Tibial artery (tissue), 4 donors: ENCODE measurements around the gene STK11IP.

Source experiments
- DNase-seq, 2 donors: peaks; one replicate each; pipeline ENCODE4 v3.0.0-alpha.2; 2019
- H3K27ac ChIP-seq, 2 donors: fragments of 200-600 bp; sonication (generic) in 1 of 2; 1 replicate in 1 of 2; 2 replicates in 1 of 2; pipeline ENCODE4 v1.5.1; 2018 to 2019; ENCODE audit warnings: mild to moderate bottlenecking in 1 of 2
- H3K27me3 ChIP-seq, 2 donors: fragments of 200-600 bp; sonication (generic) in 1 of 2; one replicate each; pipeline versions ENCODE4 v1.5.1 to v1.6.0; 2016 to 2019
- H3K36me3 ChIP-seq, 3 donors: fragments of 200-600 bp; sonication (generic) in 2 of 3; one replicate each; pipeline ENCODE4 v1.5.1; 2016 to 2019; ENCODE audit warnings: mild to moderate bottlenecking in 2 of 3
- H3K4me1 ChIP-seq, 4 donors: fragments of 200-600 bp; sonication (generic) in 2 of 4; 1 replicate in 3 of 4; 2 replicates in 1 of 4; pipeline ENCODE4 v1.5.1; 2016 to 2019
- H3K4me3 ChIP-seq, 2 donors: fragments of 200-600 bp; sonication (generic) in 1 of 2; 1 replicate in 1 of 2; 2 replicates in 1 of 2; pipeline ENCODE4 v1.5.1; 2018 to 2019; ENCODE audit warnings: mild to moderate bottlenecking in 2 of 2
- H3K9me3 ChIP-seq, 3 donors: fragments of 200-600 bp; sonication (generic) in 1 of 3; one replicate each; pipeline ENCODE4 v1.5.1; 2016 to 2019
- intact Hi-C: fragments of 100-400 bp; cut with DNase I; formaldehyde crosslinking; loops from one replicate; pipeline ENCODE4 v1.15.0; 2023; ENCODE audit warnings: low total_unique reads
- TF ChIP-seq, protein P1 (sequence below), 2 experiments: fragments of 200-600 bp in 1 of 2; fragments of 450-650 bp in 1 of 2; IDR thresholded peaks; one replicate each; pipeline ENCODE4 v1.5.1; 2017 to 2019; ENCODE audit warnings: antibody characterized with exemption in 2 of 2, mild to moderate bottlenecking in 1 of 2, moderate library complexity in 1 of 2

STK11IP gene

DNA sequence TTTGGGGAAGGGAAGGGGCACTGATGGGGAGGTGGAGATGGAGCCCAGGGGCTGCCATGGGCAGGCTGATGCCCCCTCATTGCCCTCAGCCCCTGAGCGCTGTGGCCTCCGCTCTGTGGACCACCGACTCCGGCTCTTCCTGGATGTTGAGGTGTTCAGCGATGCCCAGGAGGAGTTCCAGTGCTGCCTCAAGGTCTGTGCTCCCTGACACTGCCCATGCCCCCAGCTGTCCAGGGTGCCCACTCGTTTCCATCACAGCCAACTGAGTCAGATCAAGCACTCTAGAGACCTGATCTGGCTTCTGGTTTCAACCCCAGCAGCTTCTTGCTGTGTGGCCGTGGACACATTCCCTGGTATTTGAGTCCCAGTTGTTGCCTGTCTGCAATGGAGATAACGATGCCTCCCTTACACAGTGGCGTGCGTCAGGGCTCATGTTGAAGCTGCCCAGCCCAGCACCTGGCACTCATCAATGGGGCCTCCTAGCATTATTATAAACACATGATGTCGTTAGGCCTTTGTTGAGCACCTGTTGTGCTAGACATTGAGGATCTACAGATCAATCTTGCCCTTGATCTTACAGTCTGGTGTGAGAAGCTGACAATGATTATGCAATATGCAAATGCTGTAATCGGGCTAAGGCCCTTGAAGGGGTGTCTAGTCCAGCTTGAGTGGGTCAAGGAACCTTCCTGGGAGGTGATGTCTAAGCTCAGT lies 14.4 kb downstream of the STK11IP start:
- intact Hi-C loops, result no loop called here
- no peak for DNase-seq
- H3K4me1 ChIP-seq, result no peaks in the 10 kb centered on the region
- H3K4me3 ChIP-seq, result no peak overlapping the region
- TF ChIP-seq, protein P1, sequence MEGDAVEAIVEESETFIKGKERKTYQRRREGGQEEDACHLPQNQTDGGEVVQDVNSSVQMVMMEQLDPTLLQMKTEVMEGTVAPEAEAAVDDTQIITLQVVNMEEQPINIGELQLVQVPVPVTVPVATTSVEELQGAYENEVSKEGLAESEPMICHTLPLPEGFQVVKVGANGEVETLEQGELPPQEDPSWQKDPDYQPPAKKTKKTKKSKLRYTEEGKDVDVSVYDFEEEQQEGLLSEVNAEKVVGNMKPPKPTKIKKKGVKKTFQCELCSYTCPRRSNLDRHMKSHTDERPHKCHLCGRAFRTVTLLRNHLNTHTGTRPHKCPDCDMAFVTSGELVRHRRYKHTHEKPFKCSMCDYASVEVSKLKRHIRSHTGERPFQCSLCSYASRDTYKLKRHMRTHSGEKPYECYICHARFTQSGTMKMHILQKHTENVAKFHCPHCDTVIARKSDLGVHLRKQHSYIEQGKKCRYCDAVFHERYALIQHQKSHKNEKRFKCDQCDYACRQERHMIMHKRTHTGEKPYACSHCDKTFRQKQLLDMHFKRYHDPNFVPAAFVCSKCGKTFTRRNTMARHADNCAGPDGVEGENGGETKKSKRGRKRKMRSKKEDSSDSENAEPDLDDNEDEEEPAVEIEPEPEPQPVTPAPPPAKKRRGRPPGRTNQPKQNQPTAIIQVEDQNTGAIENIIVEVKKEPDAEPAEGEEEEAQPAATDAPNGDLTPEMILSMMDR (IDR thresholded peaks at IDR 0.05), result no peak
- no peaks in the 10 kb centered on the region for H3K27me3 ChIP-seq
- peaks cover 33 to 92% (median 72%) of the 10 kb centered on the region in 3 donors for H3K36me3 ChIP-seq
- no peaks in the 10 kb centered on the region for H3K9me3 ChIP-seq
- no peak overlapping the region for H3K27ac ChIP-seq

DNA sequence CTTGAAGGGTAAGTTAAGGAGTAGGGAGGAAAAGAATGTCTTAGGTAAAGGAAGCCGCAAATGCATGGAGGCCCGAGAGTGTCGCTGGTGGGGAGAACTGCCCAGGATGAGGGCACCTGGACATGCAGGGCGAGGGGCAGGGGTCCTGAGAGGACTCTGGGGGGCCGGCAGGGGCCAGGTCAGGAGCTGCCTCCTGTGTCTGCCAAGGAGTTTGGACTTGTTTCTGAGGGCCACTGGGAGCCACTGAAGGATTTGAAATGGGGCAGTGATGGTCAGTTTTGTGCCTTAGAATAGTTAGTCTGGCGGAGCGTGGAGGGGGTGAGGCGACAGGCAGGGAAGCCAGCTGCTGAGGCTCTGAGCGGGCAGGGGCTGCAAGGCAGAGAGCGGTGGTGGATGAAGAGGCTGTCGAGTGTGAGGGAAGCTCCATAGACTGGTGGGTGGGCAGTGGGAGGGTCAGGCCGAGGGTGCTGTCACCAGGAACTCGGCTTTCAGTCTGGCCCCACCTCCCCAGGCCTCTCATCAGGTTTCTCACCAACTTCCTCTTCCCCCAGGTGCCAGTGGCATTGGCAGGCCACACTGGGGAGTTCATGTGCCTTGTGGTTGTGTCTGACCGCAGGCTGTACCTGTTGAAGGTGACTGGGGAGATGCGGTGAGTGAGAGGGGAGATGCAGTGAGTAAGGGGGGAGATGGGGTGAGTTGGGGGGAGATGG lies 15.1 kb downstream of the STK11IP start:
- intact Hi-C loops, result no loop called here
- H3K4me1 ChIP-seq, result no peaks in the 10 kb centered on the region
- no peak for DNase-seq
- H3K27me3 ChIP-seq, result no peaks in the 10 kb centered on the region
- TF ChIP-seq, protein P1 (IDR thresholded peaks at IDR 0.05), result no peak
- peaks cover 26 to 85% (median 65%) of the 10 kb centered on the region in 3 donors for H3K36me3 ChIP-seq
- H3K27ac ChIP-seq, result no peak overlapping the region
- no peak overlapping the region for H3K4me3 ChIP-seq
- no peaks in the 10 kb centered on the region for H3K9me3 ChIP-seq

DNA sequence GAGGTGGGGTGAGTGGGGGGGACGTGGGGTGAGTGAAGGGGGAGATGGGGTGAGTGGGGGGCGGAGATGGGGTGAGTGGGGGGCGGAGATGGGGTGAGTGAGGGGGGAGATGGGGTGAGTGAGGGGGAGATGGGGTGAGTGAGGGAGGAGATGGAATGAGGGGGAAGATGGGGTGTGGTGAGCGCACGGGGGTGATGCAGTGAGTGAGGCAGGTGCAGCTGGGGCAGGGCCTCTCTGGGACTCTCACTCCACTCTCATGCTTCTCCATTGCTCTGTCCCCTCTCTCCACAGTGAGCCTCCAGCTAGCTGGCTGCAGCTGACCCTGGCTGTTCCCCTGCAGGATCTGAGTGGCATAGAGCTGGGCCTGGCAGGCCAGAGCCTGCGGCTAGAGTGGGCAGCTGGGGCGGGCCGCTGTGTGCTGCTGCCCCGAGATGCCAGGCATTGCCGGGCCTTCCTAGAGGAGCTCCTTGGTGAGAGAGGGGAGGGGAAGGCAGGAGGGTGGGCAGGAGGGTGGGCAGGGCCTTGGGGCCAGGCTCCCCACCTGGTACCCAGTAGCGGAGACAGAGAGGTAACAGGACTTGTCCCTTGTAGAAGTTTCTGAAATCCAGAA lies 15.9 kb downstream of the STK11IP start:
- DNase-seq, result no peak
- Histone ChIP-seq H3K9me3 (no peaks in the 10 kb centered on the region), H3K4me1 (no peaks in the 10 kb centered on the region), H3K27me3 (no peaks in the 10 kb centered on the region), H3K4me3 (no peak overlapping the region), H3K27ac (no peak overlapping the region), H3K36me3 (peaks cover 25 to 77% (median 56%) of the 10 kb centered on the region in 3 donors)
- intact Hi-C loops, result no loop called here
- TF ChIP-seq, protein P1 (IDR thresholded peaks at IDR 0.05), result no peak

DNA sequence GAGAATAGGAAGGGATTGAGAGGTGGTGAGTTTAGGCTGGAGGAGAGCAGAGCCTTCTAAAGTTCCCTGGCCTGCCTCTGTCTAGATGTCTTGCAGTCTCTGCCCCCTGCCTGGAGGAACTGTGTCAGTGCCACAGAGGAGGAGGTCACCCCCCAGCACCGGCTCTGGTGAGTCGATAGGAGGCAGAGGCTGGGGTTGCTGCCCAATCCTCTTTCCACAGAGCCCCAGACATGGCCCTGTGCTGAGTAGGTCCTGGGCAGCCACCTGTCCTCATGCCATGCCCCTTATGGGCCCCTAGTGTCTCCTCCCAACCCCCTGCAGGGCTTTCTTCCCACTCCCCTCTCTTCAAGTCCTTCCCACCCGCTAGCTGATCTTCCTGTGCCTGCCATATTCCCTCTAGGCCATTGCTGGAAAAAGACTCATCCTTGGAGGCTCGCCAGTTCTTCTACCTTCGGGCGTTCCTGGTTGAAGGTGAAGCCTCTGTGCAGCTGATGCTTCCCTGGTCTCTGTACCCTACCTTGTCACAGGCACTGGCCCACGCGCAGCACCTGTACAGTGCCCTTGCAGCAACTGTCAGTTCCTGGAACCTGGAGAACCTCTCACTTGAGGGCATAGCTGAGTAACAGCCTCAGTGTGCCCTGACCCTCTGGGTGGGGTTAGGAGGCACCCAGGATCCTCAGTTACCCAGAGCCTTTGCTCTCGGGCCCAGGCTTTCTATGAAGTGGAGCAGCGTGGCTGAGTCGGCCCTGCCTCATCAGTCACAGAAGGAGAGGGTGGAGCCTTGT lies 16.6 kb downstream of the STK11IP start:
- no peak for DNase-seq
- peaks cover 20 to 70% (median 49%) of the 10 kb centered on the region in 3 donors for H3K36me3 ChIP-seq
- H3K27ac ChIP-seq, result no peak overlapping the region
- no peaks in the 10 kb centered on the region for H3K9me3 ChIP-seq
- intact Hi-C loops, result no loop called here
- no peaks in the 10 kb centered on the region for H3K27me3 ChIP-seq
- no peak overlapping the region for H3K4me3 ChIP-seq
- TF ChIP-seq, protein P1 (IDR thresholded peaks at IDR 0.05), result no peak
- no peaks in the 10 kb centered on the region for H3K4me1 ChIP-seq

DNA sequence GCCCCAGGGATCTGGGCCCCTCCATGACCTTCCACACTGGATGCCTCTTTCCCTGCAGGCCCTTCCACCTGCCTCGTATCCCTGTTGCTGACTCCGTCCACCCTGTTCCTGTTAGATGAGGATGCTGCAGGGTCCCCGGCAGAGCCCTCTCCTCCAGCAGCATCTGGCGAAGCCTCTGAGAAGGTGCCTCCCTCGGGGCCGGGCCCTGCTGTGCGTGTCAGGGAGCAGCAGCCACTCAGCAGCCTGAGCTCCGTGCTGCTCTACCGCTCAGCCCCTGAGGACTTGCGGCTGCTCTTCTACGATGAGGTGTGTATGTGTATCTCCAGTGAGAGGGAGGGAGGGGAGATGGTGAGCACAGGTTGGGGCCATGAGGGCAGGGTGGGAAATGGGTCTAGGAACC lies 17.4 kb downstream of the STK11IP start:
- no peak for DNase-seq
- no peaks in the 10 kb centered on the region for H3K4me1 ChIP-seq
- intact Hi-C loops, result no loop called here
- TF ChIP-seq, protein P1 (IDR thresholded peaks at IDR 0.05), result no peak
- H3K27me3 ChIP-seq, result no peaks in the 10 kb centered on the region
- no peak overlapping the region for H3K27ac ChIP-seq
- no peak overlapping the region for H3K4me3 ChIP-seq
- H3K36me3 ChIP-seq, result peaks cover 20 to 62% (median 49%) of the 10 kb centered on the region in 3 donors
- no peaks in the 10 kb centered on the region for H3K9me3 ChIP-seq
